Stimulated activated CD4-positive, alpha-beta T cell treated with anti-CD3 and anti-CD28 coated beads, Interleukin-12 subunit alpha, Interleukin-12 subunit beta, amount 100 ng/mL, for 48 hours (primary cell): Measurements from ENCODE around the gene PRAC2.
"Not testable (repeated sequence)": the region's sequence is repeated elsewhere in the genome, so short reads cannot be mapped to it uniquely, and the experiment has no call there.

ENCODE experiments used
- DNase-seq, 3 donors: peaks; one replicate each; pipeline ENCODE4 v3.0.0-alpha.2; 2020; ENCODE audit warnings: low read depth in 2 of 3, low spot score in 1 of 3

The PRAC2 gene

GRCh38 chr17:48722915-48723422 lies at the start of gene PRAC2:
TSS of gene PRAC2 (plus strand) at chr17:48723185. CDS start at chr17:48724411, 1,226 bp downstream.
- no peak for DNase-seq

GRCh38 chr17:48676963-48677558 lies 45.9 kb upstream of the PRAC2 start:
- no peak for DNase-seq

- DNase-seq = peak; percentile 31 to 68 (median 59)
Observed at GRCh38 chr17:48678141-48678971, 44.6 kb upstream of the PRAC2 start.

GRCh38 chr17:48679385-48680096 lies 43.4 kb upstream of the PRAC2 start:
- DNase-seq = no peak

- no peak for DNase-seq
Observed at GRCh38 chr17:48681609-48682008, 41.4 kb upstream of the PRAC2 start.

GRCh38 chr17:48690655-48691054 lies 32.3 kb upstream of the PRAC2 start:
- no peak for DNase-seq

GRCh38 chr17:48692049-48692448 lies 30.9 kb upstream of the PRAC2 start:
- no peak for DNase-seq

GRCh38 chr17:48693178-48693577 lies 29.8 kb upstream of the PRAC2 start:
- no peak for DNase-seq

- DNase-seq = no peak
Observed at GRCh38 chr17:48701864-48702532, 21.0 kb upstream of the PRAC2 start.

- no peak for DNase-seq
Observed at GRCh38 chr17:48704361-48705248, 18.4 kb upstream of the PRAC2 start.

GRCh38 chr17:48711128-48711527 lies 11.9 kb upstream of the PRAC2 start:
- DNase-seq = no peak

GRCh38 chr17:48715496-48716399 lies 7.2 kb upstream of the PRAC2 start:
- DNase-seq = no peak

GRCh38 chr17:48716549-48716948 lies 6.4 kb upstream of the PRAC2 start:
- DNase-seq = not testable (repeated sequence)

GRCh38 chr17:48717367-48718226 lies 5.4 kb upstream of the PRAC2 start:
- DNase-seq = no peak

- no peak for DNase-seq
Observed at GRCh38 chr17:48718227-48718760, 4.7 kb upstream of the PRAC2 start.

GRCh38 chr17:48718761-48719641 lies 4.0 kb upstream of the PRAC2 start:
- DNase-seq = no peak

GRCh38 chr17:48719642-48720265 lies 3.2 kb upstream of the PRAC2 start:
- no peak for DNase-seq
